Astrocyte of the cerebellum (primary cell): ENCODE results near the gene CNTNAP1.

Experiments
- DNase-seq: peaks from one replicate; pipeline ENCODE4 v3.0.0-alpha.2; 2011; ENCODE audit warnings: low read depth
- H3K4me3 ChIP-seq: 2 replicates; pipeline ENCODE4 v1.5.1; 2011; ENCODE audit warnings: mild to moderate bottlenecking, low read depth, low read length, moderate library complexity
- in situ Hi-C: cut with HindIII; loops from 2 replicates; pipeline ENCODE4 v1.10.0; 2017; ENCODE audit warnings: low sequenced_read_pairs
- TF ChIP-seq, protein P1 (sequence below): IDR thresholded peaks from 2 replicates; pipeline ENCODE4 v1.5.1; 2012; ENCODE audit warnings: low read length, low read depth, moderate library complexity, mild to moderate bottlenecking; ENCODE audit errors: missing control alignments

Gene CNTNAP1

GRCh38 chr17:42694524-42694923, 12.2 kb downstream of the CNTNAP1 start:
- in situ Hi-C loops = no loop called here
- no peak for DNase-seq
- TF ChIP-seq, protein P1, sequence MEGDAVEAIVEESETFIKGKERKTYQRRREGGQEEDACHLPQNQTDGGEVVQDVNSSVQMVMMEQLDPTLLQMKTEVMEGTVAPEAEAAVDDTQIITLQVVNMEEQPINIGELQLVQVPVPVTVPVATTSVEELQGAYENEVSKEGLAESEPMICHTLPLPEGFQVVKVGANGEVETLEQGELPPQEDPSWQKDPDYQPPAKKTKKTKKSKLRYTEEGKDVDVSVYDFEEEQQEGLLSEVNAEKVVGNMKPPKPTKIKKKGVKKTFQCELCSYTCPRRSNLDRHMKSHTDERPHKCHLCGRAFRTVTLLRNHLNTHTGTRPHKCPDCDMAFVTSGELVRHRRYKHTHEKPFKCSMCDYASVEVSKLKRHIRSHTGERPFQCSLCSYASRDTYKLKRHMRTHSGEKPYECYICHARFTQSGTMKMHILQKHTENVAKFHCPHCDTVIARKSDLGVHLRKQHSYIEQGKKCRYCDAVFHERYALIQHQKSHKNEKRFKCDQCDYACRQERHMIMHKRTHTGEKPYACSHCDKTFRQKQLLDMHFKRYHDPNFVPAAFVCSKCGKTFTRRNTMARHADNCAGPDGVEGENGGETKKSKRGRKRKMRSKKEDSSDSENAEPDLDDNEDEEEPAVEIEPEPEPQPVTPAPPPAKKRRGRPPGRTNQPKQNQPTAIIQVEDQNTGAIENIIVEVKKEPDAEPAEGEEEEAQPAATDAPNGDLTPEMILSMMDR = no peak
- no peak overlapping the region for H3K4me3 ChIP-seq

- in situ Hi-C loops = no loop called here
These were observed 13.2 kb downstream of the CNTNAP1 start for GRCh38 chr17:42695500-42695899.

DNA sequence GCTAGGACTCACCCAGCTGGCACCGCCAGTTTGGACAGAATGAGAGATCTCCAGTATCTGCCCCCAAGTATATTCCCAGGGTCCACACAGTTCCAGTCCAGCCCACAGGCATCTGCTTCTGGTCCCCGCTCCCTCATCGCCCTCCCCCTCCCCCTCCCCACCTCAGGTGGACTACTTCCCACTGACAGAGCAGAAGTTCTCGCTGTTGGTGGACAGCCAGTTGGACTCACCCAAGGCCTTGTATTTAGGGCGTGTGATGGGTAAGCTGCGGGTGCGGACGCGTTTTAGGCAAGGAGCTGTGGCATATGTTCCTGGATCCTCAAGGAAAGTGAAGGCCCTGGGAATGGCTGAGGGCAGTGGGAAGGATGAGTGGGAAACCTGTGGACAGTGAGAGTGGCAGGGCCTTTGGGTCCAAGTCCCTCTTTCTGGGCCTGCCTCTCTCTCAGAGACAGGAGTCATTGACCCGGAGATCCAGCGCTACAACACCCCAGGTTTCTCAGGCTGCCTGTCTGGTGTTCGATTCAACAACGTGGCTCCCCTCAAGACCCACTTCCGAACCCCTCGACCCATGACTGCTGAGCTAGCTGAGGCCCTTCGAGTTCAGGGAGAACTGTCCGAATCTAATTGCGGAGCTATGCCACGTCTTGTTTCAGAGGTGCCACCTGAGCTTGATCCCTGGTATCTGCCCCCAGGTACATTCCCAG, 14.9 kb downstream of the CNTNAP1 start:
- in situ Hi-C loops = no loop called here
- no peak for DNase-seq
- TF ChIP-seq, protein P1 = no peak
- H3K4me3 ChIP-seq = no peak overlapping the region

More at GRCh38 chr17:42695500-42695899, 13.2 kb downstream of the CNTNAP1 start:
- H3K4me3 ChIP-seq = no peak overlapping the region
- no peak for DNase-seq
- TF ChIP-seq, protein P1 = no peak

- TF ChIP-seq, protein P1 = no peak
- no peak for DNase-seq
- no peak overlapping the region for H3K4me3 ChIP-seq
- in situ Hi-C loops = no loop called here
These were observed 16.5 kb downstream of the CNTNAP1 start for GRCh38 chr17:42698736-42699414.

GRCh38 chr17:42699415-42699740, 17.0 kb downstream of the CNTNAP1 start:
- TF ChIP-seq, protein P1 = no peak
- no peak for DNase-seq
- in situ Hi-C loops = no loop called here
- H3K4me3 ChIP-seq = no peak overlapping the region

DNA sequence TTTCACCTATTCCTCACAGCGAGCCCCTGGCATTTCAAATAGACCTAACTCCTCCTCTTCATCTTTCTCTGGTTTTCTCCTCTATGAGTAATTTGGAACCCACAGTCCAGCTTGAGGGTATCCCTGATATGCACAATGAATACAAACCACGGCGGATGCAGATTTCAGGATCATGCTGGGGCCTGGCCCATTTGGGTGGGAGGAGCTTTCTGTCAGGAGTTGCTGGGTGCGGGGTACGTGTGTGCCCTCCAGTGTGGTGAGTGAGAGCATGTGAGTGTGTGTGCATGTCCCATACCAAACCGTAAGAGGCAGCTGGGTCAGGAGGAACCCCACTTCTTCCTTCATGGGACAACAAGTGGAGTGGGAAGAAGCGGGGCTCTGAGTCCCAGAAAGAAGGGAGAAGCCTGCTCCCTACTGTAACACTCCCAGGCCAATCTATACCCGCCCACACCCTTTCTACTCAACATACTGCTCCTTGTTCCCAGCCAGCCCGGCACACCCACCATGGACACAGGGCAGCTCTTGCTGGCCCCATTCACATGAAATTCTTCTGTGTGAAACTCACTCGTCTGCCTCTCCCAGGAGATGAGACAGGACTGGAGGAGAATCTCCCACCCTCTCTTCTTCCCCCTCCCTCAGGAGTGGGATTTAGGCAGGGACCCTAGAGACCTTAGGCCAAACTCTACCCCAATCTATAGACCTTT, 18.4 kb downstream of the CNTNAP1 start:
- in situ Hi-C loops = no loop called here
- TF ChIP-seq, protein P1 = no peak
- no peak for DNase-seq
- H3K4me3 ChIP-seq = no peak overlapping the region
